HepG2 (cell line): ENCODE data around the gene PRPF4.
"Not testable (repeated sequence)": the region's sequence is repeated elsewhere in the genome, so short reads cannot be mapped to it uniquely, and the experiment has no call there.

Source experiments
- DPF2 ChIP-seq: sonication (generic); formaldehyde crosslinking; IDR thresholded peaks from 2 replicates; pipeline ENCODE4 v1.4.0; 2020; ENCODE audit warnings: mild to moderate bottlenecking, low read depth, missing genetic modification reagents, borderline replicate concordance
- PTBP1 ChIP-seq: fragments of 200-400 bp; formaldehyde crosslinking; IDR thresholded peaks from 2 replicates; pipeline ENCODE4 v1.6.1; 2018; ENCODE audit warnings: low read length, low read depth; ENCODE audit not compliant: poor library complexity, severe bottlenecking
- TF ChIP-seq, protein P1 (sequence below): sonication (generic); formaldehyde crosslinking; IDR thresholded peaks from 2 replicates; pipeline ENCODE4 v1.4.0; 2020; ENCODE audit warnings: missing genetic modification reagents, borderline replicate concordance
- TF ChIP-seq, protein P2 (sequence below), 2 experiments: sonication (generic) in 1 of 2; formaldehyde crosslinking in 1 of 2; IDR thresholded peaks; 2 replicates each; pipeline versions ENCODE4 v1.5.1 to v1.6.1; 2011 to 2020; ENCODE audit warnings: borderline replicate concordance in 1 of 2, low read depth in 1 of 2, low read length in 1 of 2, mild to moderate bottlenecking in 1 of 2, missing genetic modification reagents in 1 of 2, moderate library complexity in 1 of 2

GRCh38 chr9:113249661-113250060, 25.8 kb upstream of the PRPF4 start:
- not testable (repeated sequence) for TF ChIP-seq PTBP1, DPF2
- TF ChIP-seq, protein P1, sequence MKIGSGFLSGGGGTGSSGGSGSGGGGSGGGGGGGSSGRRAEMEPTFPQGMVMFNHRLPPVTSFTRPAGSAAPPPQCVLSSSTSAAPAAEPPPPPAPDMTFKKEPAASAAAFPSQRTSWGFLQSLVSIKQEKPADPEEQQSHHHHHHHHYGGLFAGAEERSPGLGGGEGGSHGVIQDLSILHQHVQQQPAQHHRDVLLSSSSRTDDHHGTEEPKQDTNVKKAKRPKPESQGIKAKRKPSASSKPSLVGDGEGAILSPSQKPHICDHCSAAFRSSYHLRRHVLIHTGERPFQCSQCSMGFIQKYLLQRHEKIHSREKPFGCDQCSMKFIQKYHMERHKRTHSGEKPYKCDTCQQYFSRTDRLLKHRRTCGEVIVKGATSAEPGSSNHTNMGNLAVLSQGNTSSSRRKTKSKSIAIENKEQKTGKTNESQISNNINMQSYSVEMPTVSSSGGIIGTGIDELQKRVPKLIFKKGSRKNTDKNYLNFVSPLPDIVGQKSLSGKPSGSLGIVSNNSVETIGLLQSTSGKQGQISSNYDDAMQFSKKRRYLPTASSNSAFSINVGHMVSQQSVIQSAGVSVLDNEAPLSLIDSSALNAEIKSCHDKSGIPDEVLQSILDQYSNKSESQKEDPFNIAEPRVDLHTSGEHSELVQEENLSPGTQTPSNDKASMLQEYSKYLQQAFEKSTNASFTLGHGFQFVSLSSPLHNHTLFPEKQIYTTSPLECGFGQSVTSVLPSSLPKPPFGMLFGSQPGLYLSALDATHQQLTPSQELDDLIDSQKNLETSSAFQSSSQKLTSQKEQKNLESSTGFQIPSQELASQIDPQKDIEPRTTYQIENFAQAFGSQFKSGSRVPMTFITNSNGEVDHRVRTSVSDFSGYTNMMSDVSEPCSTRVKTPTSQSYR (CRISPR knock-in tag), result not testable (repeated sequence)
- TF ChIP-seq, protein P2, sequence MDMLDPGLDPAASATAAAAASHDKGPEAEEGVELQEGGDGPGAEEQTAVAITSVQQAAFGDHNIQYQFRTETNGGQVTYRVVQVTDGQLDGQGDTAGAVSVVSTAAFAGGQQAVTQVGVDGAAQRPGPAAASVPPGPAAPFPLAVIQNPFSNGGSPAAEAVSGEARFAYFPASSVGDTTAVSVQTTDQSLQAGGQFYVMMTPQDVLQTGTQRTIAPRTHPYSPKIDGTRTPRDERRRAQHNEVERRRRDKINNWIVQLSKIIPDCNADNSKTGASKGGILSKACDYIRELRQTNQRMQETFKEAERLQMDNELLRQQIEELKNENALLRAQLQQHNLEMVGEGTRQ (IDR thresholded peaks at IDR 0.05; ENCODE audit: low read depth, low read length), result not testable (repeated sequence)
- TF ChIP-seq, protein P2 (CRISPR knock-in tag; IDR thresholded peaks at IDR 0.05; ENCODE audit: borderline replicate concordance), result not testable (repeated sequence)
